ENCODE data around the gene TIGD2.

Gene TIGD2

DNA sequence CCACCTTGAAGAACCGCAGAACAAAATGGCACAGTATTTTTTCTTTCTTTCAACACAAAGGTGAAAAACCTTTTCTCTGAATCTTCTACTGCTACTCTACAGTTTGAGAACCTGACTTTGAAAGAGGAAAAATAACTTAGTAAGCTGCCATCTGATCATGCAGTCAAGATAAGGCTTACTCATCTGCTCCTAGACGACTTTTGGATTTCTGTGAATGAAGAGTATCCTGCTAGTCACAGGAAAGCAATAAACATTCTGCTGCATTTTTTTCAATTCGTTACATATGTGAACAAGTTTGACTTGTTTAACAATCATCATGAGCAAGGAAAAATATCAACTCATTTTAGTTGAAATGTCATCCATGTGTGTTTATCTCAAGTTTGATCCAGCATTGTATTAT is 25.2 kb downstream of the TIGD2 start:
- Histone ChIP-seq H3K27ac (replicated peaks) (no peak overlapping the region), H3K4me3 (replicated peaks; ENCODE audit: insufficient read depth, low read length) (no peak overlapping the region), H3K27me3 (ENCODE audit: insufficient read depth, poor library complexity, severe bottlenecking) (peaks cover 2% of the 10 kb centered on the region)
- no peak for DNase-seq (ENCODE audit: low read depth in 1 of 2, low spot score in 1 of 2)
- TF ChIP-seq, protein P1, sequence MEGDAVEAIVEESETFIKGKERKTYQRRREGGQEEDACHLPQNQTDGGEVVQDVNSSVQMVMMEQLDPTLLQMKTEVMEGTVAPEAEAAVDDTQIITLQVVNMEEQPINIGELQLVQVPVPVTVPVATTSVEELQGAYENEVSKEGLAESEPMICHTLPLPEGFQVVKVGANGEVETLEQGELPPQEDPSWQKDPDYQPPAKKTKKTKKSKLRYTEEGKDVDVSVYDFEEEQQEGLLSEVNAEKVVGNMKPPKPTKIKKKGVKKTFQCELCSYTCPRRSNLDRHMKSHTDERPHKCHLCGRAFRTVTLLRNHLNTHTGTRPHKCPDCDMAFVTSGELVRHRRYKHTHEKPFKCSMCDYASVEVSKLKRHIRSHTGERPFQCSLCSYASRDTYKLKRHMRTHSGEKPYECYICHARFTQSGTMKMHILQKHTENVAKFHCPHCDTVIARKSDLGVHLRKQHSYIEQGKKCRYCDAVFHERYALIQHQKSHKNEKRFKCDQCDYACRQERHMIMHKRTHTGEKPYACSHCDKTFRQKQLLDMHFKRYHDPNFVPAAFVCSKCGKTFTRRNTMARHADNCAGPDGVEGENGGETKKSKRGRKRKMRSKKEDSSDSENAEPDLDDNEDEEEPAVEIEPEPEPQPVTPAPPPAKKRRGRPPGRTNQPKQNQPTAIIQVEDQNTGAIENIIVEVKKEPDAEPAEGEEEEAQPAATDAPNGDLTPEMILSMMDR (IDR thresholded peaks at IDR 0.05; ENCODE audit: insufficient read depth, low read length): no peak
- TF ChIP-seq, protein P2, sequence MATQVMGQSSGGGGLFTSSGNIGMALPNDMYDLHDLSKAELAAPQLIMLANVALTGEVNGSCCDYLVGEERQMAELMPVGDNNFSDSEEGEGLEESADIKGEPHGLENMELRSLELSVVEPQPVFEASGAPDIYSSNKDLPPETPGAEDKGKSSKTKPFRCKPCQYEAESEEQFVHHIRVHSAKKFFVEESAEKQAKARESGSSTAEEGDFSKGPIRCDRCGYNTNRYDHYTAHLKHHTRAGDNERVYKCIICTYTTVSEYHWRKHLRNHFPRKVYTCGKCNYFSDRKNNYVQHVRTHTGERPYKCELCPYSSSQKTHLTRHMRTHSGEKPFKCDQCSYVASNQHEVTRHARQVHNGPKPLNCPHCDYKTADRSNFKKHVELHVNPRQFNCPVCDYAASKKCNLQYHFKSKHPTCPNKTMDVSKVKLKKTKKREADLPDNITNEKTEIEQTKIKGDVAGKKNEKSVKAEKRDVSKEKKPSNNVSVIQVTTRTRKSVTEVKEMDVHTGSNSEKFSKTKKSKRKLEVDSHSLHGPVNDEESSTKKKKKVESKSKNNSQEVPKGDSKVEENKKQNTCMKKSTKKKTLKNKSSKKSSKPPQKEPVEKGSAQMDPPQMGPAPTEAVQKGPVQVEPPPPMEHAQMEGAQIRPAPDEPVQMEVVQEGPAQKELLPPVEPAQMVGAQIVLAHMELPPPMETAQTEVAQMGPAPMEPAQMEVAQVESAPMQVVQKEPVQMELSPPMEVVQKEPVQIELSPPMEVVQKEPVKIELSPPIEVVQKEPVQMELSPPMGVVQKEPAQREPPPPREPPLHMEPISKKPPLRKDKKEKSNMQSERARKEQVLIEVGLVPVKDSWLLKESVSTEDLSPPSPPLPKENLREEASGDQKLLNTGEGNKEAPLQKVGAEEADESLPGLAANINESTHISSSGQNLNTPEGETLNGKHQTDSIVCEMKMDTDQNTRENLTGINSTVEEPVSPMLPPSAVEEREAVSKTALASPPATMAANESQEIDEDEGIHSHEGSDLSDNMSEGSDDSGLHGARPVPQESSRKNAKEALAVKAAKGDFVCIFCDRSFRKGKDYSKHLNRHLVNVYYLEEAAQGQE (IDR thresholded peaks at IDR 0.05; ENCODE audit: insufficient replicate concordance, low read depth): no peak
- no peak for TF ChIP-seq SPI1 (IDR thresholded peaks at IDR 0.05; ENCODE audit: borderline replicate concordance, low read depth)

DNA sequence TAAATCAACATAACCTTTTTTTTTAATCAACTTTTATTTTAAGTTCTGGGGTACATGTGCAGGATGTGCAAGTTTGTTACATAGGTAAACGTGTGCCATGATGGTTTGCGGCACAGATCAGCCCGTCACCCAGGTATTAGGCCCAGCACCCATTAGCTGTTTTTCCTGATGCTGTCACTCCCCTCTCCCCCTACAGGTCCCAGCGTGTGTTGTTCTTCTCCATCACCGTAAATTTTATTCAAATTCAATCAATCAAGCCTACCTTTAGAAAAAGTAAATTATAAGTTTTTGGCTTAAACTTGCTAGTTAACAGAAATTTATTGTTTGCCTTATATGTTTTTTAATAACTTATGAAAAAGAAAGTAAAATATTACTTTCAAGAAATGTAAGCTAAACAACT is 25.9 kb downstream of the TIGD2 start:
- H3K27me3 ChIP-seq (ENCODE audit: insufficient read depth, poor library complexity, severe bottlenecking): peaks cover 2% of the 10 kb centered on the region
- TF ChIP-seq POLR2AphosphoS5 (IDR thresholded peaks at IDR 0.05; ENCODE audit: low read depth): no peak
- H3K27ac ChIP-seq (replicated peaks): no peak overlapping the region
- no peak for DNase-seq (ENCODE audit: low read depth in 1 of 2, low spot score in 1 of 2)
- H3K4me3 ChIP-seq (replicated peaks; ENCODE audit: insufficient read depth, low read length): no peak overlapping the region

DNA sequence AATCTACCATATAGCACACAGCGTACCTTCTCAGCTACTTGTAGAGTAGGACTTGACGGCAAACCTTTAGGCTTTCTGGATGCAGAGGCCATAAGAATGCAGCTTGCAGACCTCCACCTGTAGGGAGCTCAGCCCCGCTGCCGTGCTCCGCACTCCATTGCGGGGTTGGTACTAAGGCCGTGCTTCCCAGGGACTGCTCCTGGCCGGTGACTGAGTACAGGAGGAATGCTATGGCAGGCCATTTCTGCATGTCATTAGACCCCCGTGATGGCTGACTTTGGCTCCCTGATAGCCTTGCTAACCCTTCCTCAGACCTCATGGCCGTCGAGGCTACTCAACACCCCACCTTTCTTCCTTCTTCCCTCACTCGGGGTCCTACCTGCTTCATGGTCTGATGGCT is 26.4 kb downstream of the TIGD2 start:
- Histone ChIP-seq H3K27ac (replicated peaks) (no peak overlapping the region), H3K27me3 (ENCODE audit: insufficient read depth, poor library complexity, severe bottlenecking) (peaks cover 2% of the 10 kb centered on the region), H3K4me3 (replicated peaks; ENCODE audit: insufficient read depth, low read length) (no peak overlapping the region)
- no peak for DNase-seq (ENCODE audit: low read depth in 1 of 2, low spot score in 1 of 2)
- TF ChIP-seq POLR2AphosphoS5 (IDR thresholded peaks at IDR 0.05; ENCODE audit: low read depth) (no peak), SPI1 (IDR thresholded peaks at IDR 0.05; ENCODE audit: borderline replicate concordance, low read depth) (no peak), GABPA (IDR thresholded peaks at IDR 0.05; ENCODE audit: low read depth) (no peak)
- TF ChIP-seq, protein P1 (IDR thresholded peaks at IDR 0.05; ENCODE audit: insufficient read depth, low read length): no peak
- TF ChIP-seq, protein P2 (IDR thresholded peaks at IDR 0.05; ENCODE audit: insufficient replicate concordance, low read depth): no peak

DNA sequence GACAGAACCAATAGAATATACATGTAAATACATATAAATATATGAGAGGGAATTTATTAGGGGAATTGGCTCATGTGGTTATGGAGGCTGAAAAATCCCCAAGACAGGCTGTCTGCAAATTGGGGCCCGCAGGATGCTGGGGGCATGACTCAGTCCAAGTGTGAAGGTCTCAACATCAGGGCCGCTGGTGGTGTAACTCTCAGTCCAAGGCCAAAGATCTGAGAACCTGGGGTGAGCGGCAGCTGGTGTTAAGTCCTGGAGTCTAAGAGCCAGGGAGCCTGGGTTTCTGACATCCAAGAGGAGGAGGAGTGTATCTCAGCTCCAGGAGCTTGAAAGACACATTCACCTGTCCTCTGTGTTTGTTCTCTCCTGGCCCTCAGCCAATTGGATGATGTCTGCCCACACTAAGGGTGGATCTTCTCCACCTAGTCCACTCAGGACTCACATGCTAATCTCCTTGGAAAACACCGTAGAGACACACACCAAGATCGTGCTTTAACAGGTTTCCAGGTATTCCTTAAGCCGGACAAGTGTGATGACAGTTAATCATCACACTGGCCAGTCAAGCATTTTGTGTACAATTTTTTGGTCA is 28.9 kb downstream of the TIGD2 start:
- no peak for TF ChIP-seq GABPA (IDR thresholded peaks at IDR 0.05; ENCODE audit: low read depth)
- TF ChIP-seq SPI1 (IDR thresholded peaks at IDR 0.05; ENCODE audit: borderline replicate concordance, low read depth): no peak
- TF ChIP-seq, protein P1 (IDR thresholded peaks at IDR 0.05; ENCODE audit: insufficient read depth, low read length): no peak
- TF ChIP-seq POLR2AphosphoS5 (IDR thresholded peaks at IDR 0.05; ENCODE audit: low read depth): no peak
- TF ChIP-seq, protein P2 (IDR thresholded peaks at IDR 0.05; ENCODE audit: insufficient replicate concordance, low read depth): no peak
- no peak overlapping the region for H3K4me3 ChIP-seq (replicated peaks; ENCODE audit: insufficient read depth, low read length)
- peaks cover 2% of the 10 kb centered on the region for H3K27me3 ChIP-seq (ENCODE audit: insufficient read depth, poor library complexity, severe bottlenecking)
- no peak overlapping the region for H3K27ac ChIP-seq (replicated peaks)
- no peak for DNase-seq (ENCODE audit: low read depth in 1 of 2, low spot score in 1 of 2)

Measured in HL-60 (cell line).